Memory B cell (primary cell): ENCODE results near the gene CCDC178.
A peak's percentile ranks its signal among the peaks of the same experiment; 100 is the strongest.
"Not testable (repeated sequence)": the region's sequence is repeated elsewhere in the genome, so short reads cannot be mapped to it uniquely, and the experiment has no call there.

Experiments used
- ATAC-seq: fragments of 150-1000 bp; cut with Tn5 transposase; 2 replicates; pipeline ENCODE4 v1.10.0; 2021; ENCODE audit warnings: low read depth, mild to moderate bottlenecking, moderate library complexity
- DNase-seq, 2 donors: peaks; one replicate each; pipeline ENCODE4 v3.0.0; 2022; ENCODE audit warnings: low spot score in 2 of 2
- H3K27ac Mint-ChIP-seq: one replicate; pipeline ENCODE4 v1.8.0; 2022; ENCODE audit warnings: mild to moderate bottlenecking, moderate library complexity, mixed read lengths
- H3K27me3 Mint-ChIP-seq: one replicate; pipeline ENCODE4 v1.8.0; 2022; ENCODE audit warnings: mixed read lengths
- H3K36me3 Mint-ChIP-seq: one replicate; pipeline ENCODE4 v1.8.0; 2022; ENCODE audit warnings: mild to moderate bottlenecking, mixed read lengths
- H3K4me1 Mint-ChIP-seq: one replicate; pipeline ENCODE4 v1.8.0; 2022; ENCODE audit warnings: mixed read lengths
- H3K4me3 Mint-ChIP-seq: one replicate; pipeline ENCODE4 v1.8.0; 2022; ENCODE audit warnings: mild to moderate bottlenecking, moderate library complexity, mixed read lengths
- H3K9me3 Mint-ChIP-seq: one replicate; pipeline ENCODE4 v1.8.0; 2022; ENCODE audit warnings: mixed read lengths

CCDC178 gene

GRCh38 chr18:32956591-32957315 lies 483.8 kb downstream of the CCDC178 start:
- ATAC-seq (no peak), DNase-seq (no peak)
- H3K4me3 Mint-ChIP-seq = no peak overlapping the region
- peaks cover 4% of the 10 kb centered on the region for H3K9me3 Mint-ChIP-seq
- H3K27me3 Mint-ChIP-seq = peaks cover 8% of the 10 kb centered on the region
- H3K27ac Mint-ChIP-seq = no peak overlapping the region
- H3K4me1 Mint-ChIP-seq = peaks cover 6% of the 10 kb centered on the region
- peaks cover 5% of the 10 kb centered on the region for H3K36me3 Mint-ChIP-seq

GRCh38 chr18:32952318-32952717 lies 488.2 kb downstream of the CCDC178 start:
- H3K9me3 Mint-ChIP-seq, H3K27ac Mint-ChIP-seq, ATAC-seq, DNase-seq, H3K4me3 Mint-ChIP-seq, H3K36me3 Mint-ChIP-seq, H3K4me1 Mint-ChIP-seq: not testable (repeated sequence)
- H3K27me3 Mint-ChIP-seq = peaks cover 13% of the 10 kb centered on the region

- Mint-ChIP-seq H3K4me3 (no peak overlapping the region), H3K27ac (no peak overlapping the region), H3K27me3 (no peaks in the 10 kb centered on the region), H3K36me3 (no peaks in the 10 kb centered on the region), H3K4me1 (peaks cover 5% of the 10 kb centered on the region), H3K9me3 (no peaks in the 10 kb centered on the region)
- ATAC-seq = no peak
- no peak for DNase-seq
These were observed 502.9 kb downstream of the CCDC178 start for GRCh38 chr18:32937597-32937996.

- H3K4me3 Mint-ChIP-seq = no peak overlapping the region
- no peak overlapping the region for H3K27ac Mint-ChIP-seq
- peaks cover 5% of the 10 kb centered on the region for H3K4me1 Mint-ChIP-seq
- DNase-seq (no peak), ATAC-seq (no peak)
- no peaks in the 10 kb centered on the region for H3K36me3 Mint-ChIP-seq
- no peaks in the 10 kb centered on the region for H3K27me3 Mint-ChIP-seq
- no peaks in the 10 kb centered on the region for H3K9me3 Mint-ChIP-seq
These were observed 503.5 kb downstream of the CCDC178 start for GRCh38 chr18:32937066-32937465.

GRCh38 chr18:32934201-32934600 lies 506.3 kb downstream of the CCDC178 start:
- Mint-ChIP-seq H3K4me1 (peaks cover 7% of the 10 kb centered on the region), H3K4me3 (no peak overlapping the region), H3K27me3 (no peaks in the 10 kb centered on the region), H3K27ac (no peak overlapping the region), H3K9me3 (no peaks in the 10 kb centered on the region), H3K36me3 (no peaks in the 10 kb centered on the region)
- no peak for ATAC-seq
- DNase-seq = no peak

GRCh38 chr18:32930695-32931301 lies 509.7 kb downstream of the CCDC178 start:
- ATAC-seq = peak; percentile 92
- Mint-ChIP-seq H3K4me3 (no peak overlapping the region), H3K9me3 (no peaks in the 10 kb centered on the region), H3K27me3 (peaks cover 1% of the 10 kb centered on the region), H3K36me3 (no peaks in the 10 kb centered on the region), H3K27ac (no peak overlapping the region), H3K4me1 (peaks cover 2% of the 10 kb centered on the region)
- peak in 1 of 2 donors; percentile 20 for DNase-seq

GRCh38 chr18:32929213-32929612 lies 511.3 kb downstream of the CCDC178 start:
- no peaks in the 10 kb centered on the region for H3K9me3 Mint-ChIP-seq
- no peak overlapping the region for H3K27ac Mint-ChIP-seq
- no peaks in the 10 kb centered on the region for H3K36me3 Mint-ChIP-seq
- no peak for ATAC-seq
- peaks cover 4% of the 10 kb centered on the region for H3K27me3 Mint-ChIP-seq
- peaks cover 2% of the 10 kb centered on the region for H3K4me1 Mint-ChIP-seq
- H3K4me3 Mint-ChIP-seq = no peak overlapping the region
- no peak for DNase-seq

GRCh38 chr18:32922951-32923430 lies 517.5 kb downstream of the CCDC178 start:
- Mint-ChIP-seq H3K4me1 (peaks cover 21% of the 10 kb centered on the region), H3K4me3 (peak overlapping the region; percentile 34), H3K36me3 (no peaks in the 10 kb centered on the region), H3K27ac (no peak overlapping the region), H3K9me3 (no peaks in the 10 kb centered on the region), H3K27me3 (peaks cover 4% of the 10 kb centered on the region)
- ATAC-seq = peak; percentile 50
- DNase-seq = peak in 1 of 2 donors; percentile 7

- no peak overlapping the region for H3K27ac Mint-ChIP-seq
- ATAC-seq = no peak
- no peaks in the 10 kb centered on the region for H3K36me3 Mint-ChIP-seq
- no peak overlapping the region for H3K4me3 Mint-ChIP-seq
- no peaks in the 10 kb centered on the region for H3K9me3 Mint-ChIP-seq
- peaks cover 21% of the 10 kb centered on the region for H3K4me1 Mint-ChIP-seq
- DNase-seq = no peak
- H3K27me3 Mint-ChIP-seq = peaks cover 4% of the 10 kb centered on the region
These were observed 519.4 kb downstream of the CCDC178 start for GRCh38 chr18:32920796-32921787.

GRCh38 chr18:32919799-32920198 lies 520.7 kb downstream of the CCDC178 start:
- peak; percentile 41 to 75 for DNase-seq
- no peaks in the 10 kb centered on the region for H3K9me3 Mint-ChIP-seq
- ATAC-seq = peak; percentile 98
- H3K27me3 Mint-ChIP-seq = no peaks in the 10 kb centered on the region
- no peak overlapping the region for H3K27ac Mint-ChIP-seq
- no peak overlapping the region for H3K4me3 Mint-ChIP-seq
- H3K36me3 Mint-ChIP-seq = no peaks in the 10 kb centered on the region
- peaks cover 26% of the 10 kb centered on the region for H3K4me1 Mint-ChIP-seq

- Mint-ChIP-seq H3K4me3 (peak overlapping the region; percentile 4), H3K36me3 (no peaks in the 10 kb centered on the region), H3K27ac (peak overlapping the region; percentile 70), H3K27me3 (no peaks in the 10 kb centered on the region), H3K4me1 (peaks cover 25% of the 10 kb centered on the region), H3K9me3 (no peaks in the 10 kb centered on the region)
- no peak for ATAC-seq
- no peak for DNase-seq
These were observed 521.8 kb downstream of the CCDC178 start for GRCh38 chr18:32918692-32919250.

GRCh38 chr18:32915516-32915915 lies 525.0 kb downstream of the CCDC178 start:
- Mint-ChIP-seq H3K4me3 (no peak overlapping the region), H3K9me3 (no peaks in the 10 kb centered on the region), H3K27me3 (no peaks in the 10 kb centered on the region), H3K36me3 (no peaks in the 10 kb centered on the region), H3K27ac (no peak overlapping the region), H3K4me1 (peaks cover 22% of the 10 kb centered on the region)
- ATAC-seq (no peak), DNase-seq (no peak)

- Mint-ChIP-seq H3K27me3 (no peaks in the 10 kb centered on the region), H3K27ac (no peak overlapping the region), H3K36me3 (peaks cover 2% of the 10 kb centered on the region), H3K4me3 (no peak overlapping the region), H3K4me1 (peaks cover 31% of the 10 kb centered on the region), H3K9me3 (peaks cover 3% of the 10 kb centered on the region)
- ATAC-seq (no peak), DNase-seq (no peak)
These were observed 528.7 kb downstream of the CCDC178 start for GRCh38 chr18:32911660-32912284.
